ENCODE data around the gene CLEC19A. TPM values are rescaled to one million over a fixed set of nuclear protein-coding genes. Genes with fewer than 3 reads are reported as not detected.

The CLEC19A gene
- total and polyA plus RNA-seq, 2 donors (not counting 3 experiments of a cell fraction or from before 2014, with no cell fraction given) = not detected

DNA sequence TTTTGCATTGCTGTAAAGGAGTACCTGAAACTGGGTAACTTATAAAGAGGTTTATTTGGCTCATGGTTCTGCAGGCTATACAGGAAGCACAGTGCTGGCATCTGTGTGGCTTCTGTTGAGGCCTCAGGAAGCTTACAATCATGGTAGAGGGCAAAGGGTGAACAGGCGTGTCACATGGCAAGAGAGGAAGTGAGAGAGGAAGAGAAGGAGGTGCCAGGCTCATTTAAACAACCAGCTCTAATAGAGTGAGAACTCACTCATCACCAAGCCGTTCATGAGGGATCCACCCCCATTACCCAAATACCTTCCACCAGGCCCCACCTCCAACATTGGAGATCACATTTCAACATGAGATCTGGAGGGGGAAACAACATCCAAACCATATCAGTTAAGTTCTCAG, 16.4 kb upstream of the CLEC19A start:
- CTCF ChIA-PET = no interaction called here
- no peak overlapping the region for H2AFZ ChIP-seq (ENCODE audit: low read depth, low read length)
- H3K4me3 ChIP-seq (replicated peaks in 1 of 3; ENCODE audit: insufficient read depth in 1 of 3, low read depth in 1 of 3, low read length in 3 of 3) = no peak overlapping the region
- H4K20me1 ChIP-seq (replicated peaks; ENCODE audit: control insufficient read depth, extremely low read depth, insufficient read depth, low read length) = no peaks in the 10 kb centered on the region
- H3K4me2 ChIP-seq (ENCODE audit: insufficient read depth, low read length) = no peak overlapping the region
- no peak for DNase-seq (ENCODE audit: low read depth, low spot score)
- H3K9ac ChIP-seq (replicated peaks; ENCODE audit: extremely low read depth, insufficient read depth, low read length) = no peak overlapping the region
- intact Hi-C loops (cut with micrococcal nuclease) = no loop called here
- TF ChIP-seq EZH2 (IDR thresholded peaks at IDR 0.05; ENCODE audit: borderline replicate concordance, low read depth, low read length, severe bottlenecking) (no peak), FOS (IDR thresholded peaks at IDR 0.05; ENCODE audit: borderline replicate concordance, insufficient read depth, low read length) (no peak), POLR2A (IDR thresholded peaks at IDR 0.05; ENCODE audit: low read depth, low read length) (no peak), POLR2AphosphoS5 (IDR thresholded peaks at IDR 0.05; ENCODE audit: insufficient read depth, low read depth, low read length) (no peak), MYC (IDR thresholded peaks at IDR 0.05; ENCODE audit: low read depth, low read length) (no peak), JUN (IDR thresholded peaks at IDR 0.05; ENCODE audit: borderline replicate concordance, insufficient read depth, insufficient read length, low read depth) (no peak), GATA2 (IDR thresholded peaks at IDR 0.05; ENCODE audit: insufficient read depth, insufficient read length, low read depth, low read length) (no peak)
- TF ChIP-seq, protein P1, sequence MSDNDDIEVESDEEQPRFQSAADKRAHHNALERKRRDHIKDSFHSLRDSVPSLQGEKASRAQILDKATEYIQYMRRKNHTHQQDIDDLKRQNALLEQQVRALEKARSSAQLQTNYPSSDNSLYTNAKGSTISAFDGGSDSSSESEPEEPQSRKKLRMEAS (IDR thresholded peaks at IDR 0.05; ENCODE audit: insufficient read depth, insufficient read length) = no peak
- TF ChIP-seq, protein P2, sequence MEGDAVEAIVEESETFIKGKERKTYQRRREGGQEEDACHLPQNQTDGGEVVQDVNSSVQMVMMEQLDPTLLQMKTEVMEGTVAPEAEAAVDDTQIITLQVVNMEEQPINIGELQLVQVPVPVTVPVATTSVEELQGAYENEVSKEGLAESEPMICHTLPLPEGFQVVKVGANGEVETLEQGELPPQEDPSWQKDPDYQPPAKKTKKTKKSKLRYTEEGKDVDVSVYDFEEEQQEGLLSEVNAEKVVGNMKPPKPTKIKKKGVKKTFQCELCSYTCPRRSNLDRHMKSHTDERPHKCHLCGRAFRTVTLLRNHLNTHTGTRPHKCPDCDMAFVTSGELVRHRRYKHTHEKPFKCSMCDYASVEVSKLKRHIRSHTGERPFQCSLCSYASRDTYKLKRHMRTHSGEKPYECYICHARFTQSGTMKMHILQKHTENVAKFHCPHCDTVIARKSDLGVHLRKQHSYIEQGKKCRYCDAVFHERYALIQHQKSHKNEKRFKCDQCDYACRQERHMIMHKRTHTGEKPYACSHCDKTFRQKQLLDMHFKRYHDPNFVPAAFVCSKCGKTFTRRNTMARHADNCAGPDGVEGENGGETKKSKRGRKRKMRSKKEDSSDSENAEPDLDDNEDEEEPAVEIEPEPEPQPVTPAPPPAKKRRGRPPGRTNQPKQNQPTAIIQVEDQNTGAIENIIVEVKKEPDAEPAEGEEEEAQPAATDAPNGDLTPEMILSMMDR (IDR thresholded peaks at IDR 0.05; ENCODE audit: extremely low read depth in 1 of 2, insufficient read depth in 1 of 2, low read depth in 1 of 2, low read length in 2 of 2) = no peak
- H3K79me2 ChIP-seq (ENCODE audit: control insufficient read depth, insufficient read depth, low read length) = no peaks in the 10 kb centered on the region
- H3K4me1 ChIP-seq (ENCODE audit: control insufficient read depth, extremely low read depth, insufficient read depth, low read length) = no peaks in the 10 kb centered on the region
- FAIRE-seq = no peak
- H3K36me3 ChIP-seq (ENCODE audit: control insufficient read depth in 2 of 2, extremely low read depth in 1 of 2, insufficient read depth in 2 of 2, low read length in 2 of 2) = no peaks in the 10 kb centered on the region
- dilution Hi-C loops (cut with MboI; ENCODE audit: extremely low pct_ligation_motif_present, low sequenced_read_pairs) = no loop called here
- no peaks in the 10 kb centered on the region for H3K9me1 ChIP-seq (replicated peaks; ENCODE audit: control insufficient read depth, extremely low read depth, insufficient read depth, low read length)
- no peak overlapping the region for H3K27ac ChIP-seq (ENCODE audit: insufficient read depth, low read depth, low read length)
- BruUV-seq (replicated peaks) = no TSS peak
- H3K27me3 ChIP-seq (ENCODE audit: control insufficient read depth in 2 of 2, insufficient read depth in 2 of 2, low read length in 2 of 2) = no peaks in the 10 kb centered on the region
- no peaks in the 10 kb centered on the region for H3K9me3 ChIP-seq (replicated peaks; ENCODE audit: control insufficient read depth, insufficient read depth, low read length)
- POLR2A ChIA-PET = no interaction called here

All from endothelial cell of umbilical vein (primary cell).